IPS-11a (cell line): ENCODE data around the gene CBR3.
"Not testable (repeated sequence)": the region's sequence is repeated elsewhere in the genome, so short reads cannot be mapped to it uniquely, and the experiment has no call there.

Experiments
- H3K4me3 ChIP-seq: one replicate; pipeline ENCODE4 v1.5.1; 2013; ENCODE audit warnings: low read depth, low read length, control low read depth

The CBR3 gene

GRCh38 chr21:36117286-36117741 is 17.6 kb upstream of the CBR3 start:
- H3K4me3 ChIP-seq = no peak overlapping the region

GRCh38 chr21:36120304-36120888 is 14.5 kb upstream of the CBR3 start:
- no peak overlapping the region for H3K4me3 ChIP-seq

GRCh38 chr21:36122977-36123376 is 11.9 kb upstream of the CBR3 start:
- H3K4me3 ChIP-seq = no peak overlapping the region

- no peak overlapping the region for H3K4me3 ChIP-seq
Measured at GRCh38 chr21:36124395-36124794, 10.5 kb upstream of the CBR3 start.

- no peak overlapping the region for H3K4me3 ChIP-seq
Measured at GRCh38 chr21:36125512-36126207, 9.2 kb upstream of the CBR3 start.

GRCh38 chr21:36126208-36126565 is 8.7 kb upstream of the CBR3 start:
- H3K4me3 ChIP-seq = no peak overlapping the region

GRCh38 chr21:36126621-36127110 is 8.2 kb upstream of the CBR3 start:
- no peak overlapping the region for H3K4me3 ChIP-seq

- H3K4me3 ChIP-seq = no peak overlapping the region
Measured at GRCh38 chr21:36127250-36127904, 7.5 kb upstream of the CBR3 start.

- H3K4me3 ChIP-seq = no peak overlapping the region
Measured at GRCh38 chr21:36127977-36128376, 6.9 kb upstream of the CBR3 start.

GRCh38 chr21:36129219-36129618 is 5.7 kb upstream of the CBR3 start:
- no peak overlapping the region for H3K4me3 ChIP-seq

- peak overlapping the region; percentile 8 for H3K4me3 ChIP-seq
Measured at GRCh38 chr21:36130414-36130762, 4.5 kb upstream of the CBR3 start.

GRCh38 chr21:36130839-36131238 is 4.0 kb upstream of the CBR3 start:
- H3K4me3 ChIP-seq = not testable (repeated sequence)

GRCh38 chr21:36132696-36133095 is 2.2 kb upstream of the CBR3 start:
- H3K4me3 ChIP-seq = no peak overlapping the region

GRCh38 chr21:36135391-36136102 is 668 bp downstream of the CBR3 start:
- H3K4me3 ChIP-seq = peak overlapping the region; percentile 55

GRCh38 chr21:36139791-36140190 is 4.9 kb downstream of the CBR3 start:
- not testable (repeated sequence) for H3K4me3 ChIP-seq

GRCh38 chr21:36141513-36141925 is 6.6 kb downstream of the CBR3 start:
- no peak overlapping the region for H3K4me3 ChIP-seq

- H3K4me3 ChIP-seq = not testable (repeated sequence)
Measured at GRCh38 chr21:36144233-36144632, 9.4 kb downstream of the CBR3 start.

- H3K4me3 ChIP-seq = no peak overlapping the region
Measured at GRCh38 chr21:36145259-36145658, 10.4 kb downstream of the CBR3 start.

- no peak overlapping the region for H3K4me3 ChIP-seq
Measured at GRCh38 chr21:36147911-36148310, 13.0 kb downstream of the CBR3 start.

GRCh38 chr21:36148886-36149285 is 14.0 kb downstream of the CBR3 start:
- no peak overlapping the region for H3K4me3 ChIP-seq
